Middle frontal gyrus (tissue), 1 donor: ENCODE measurements around the gene SECISBP2L.
A peak's percentile ranks its signal among the peaks of the same experiment; 100 is the strongest.
"Not testable (repeated sequence)": the region's sequence is repeated elsewhere in the genome, so short reads cannot be mapped to it uniquely, and the experiment has no call there.

ENCODE experiments used
- DNase-seq: peaks from one replicate; pipeline ENCODE4 v3.0.0-alpha.2; 2015; ENCODE audit warnings: low spot score; ENCODE audit errors: extremely low spot score

Gene SECISBP2L

GRCh38 chr15:48993380-48993779 lies 52.9 kb downstream of the SECISBP2L start:
- DNase-seq: no peak

GRCh38 chr15:48992545-48992944 lies 53.7 kb downstream of the SECISBP2L start:
- no peak for DNase-seq

GRCh38 chr15:48992096-48992495 lies 54.1 kb downstream of the SECISBP2L start:
- no peak for DNase-seq

- DNase-seq: no peak
These were observed 57.1 kb downstream of the SECISBP2L start for GRCh38 chr15:48989170-48989569.

- no peak for DNase-seq
These were observed 59.1 kb downstream of the SECISBP2L start for GRCh38 chr15:48987142-48987541.

- no peak for DNase-seq
These were observed 60.0 kb downstream of the SECISBP2L start for GRCh38 chr15:48986240-48986639.

GRCh38 chr15:48985516-48985915 lies 60.7 kb downstream of the SECISBP2L start:
- no peak for DNase-seq

GRCh38 chr15:48984811-48985352 lies 61.4 kb downstream of the SECISBP2L start:
- DNase-seq: no peak

- DNase-seq: no peak
These were observed 62.1 kb downstream of the SECISBP2L start for GRCh38 chr15:48984021-48984710.

- DNase-seq: no peak
These were observed 62.9 kb downstream of the SECISBP2L start for GRCh38 chr15:48983300-48983699.

GRCh38 chr15:48981941-48982340 lies 64.3 kb downstream of the SECISBP2L start:
- DNase-seq: no peak

GRCh38 chr15:48978638-48979037 lies 67.6 kb downstream of the SECISBP2L start:
- DNase-seq: no peak

- no peak for DNase-seq
These were observed 69.7 kb downstream of the SECISBP2L start for GRCh38 chr15:48976444-48977088.

GRCh38 chr15:48975472-48976419 lies 70.5 kb downstream of the SECISBP2L start:
- DNase-seq: peak; percentile 83

GRCh38 chr15:48974882-48975281 lies 71.4 kb downstream of the SECISBP2L start:
- DNase-seq: no peak

GRCh38 chr15:48972750-48973503 lies 73.3 kb downstream of the SECISBP2L start:
- DNase-seq: no peak

GRCh38 chr15:48970926-48971325 lies 75.3 kb downstream of the SECISBP2L start:
- DNase-seq: not testable (repeated sequence)

GRCh38 chr15:48968066-48968465 lies 78.2 kb downstream of the SECISBP2L start:
- DNase-seq: no peak

- DNase-seq: no peak
These were observed 78.9 kb downstream of the SECISBP2L start for GRCh38 chr15:48967336-48967735.

GRCh38 chr15:48966595-48967301 lies 79.5 kb downstream of the SECISBP2L start:
- no peak for DNase-seq
